GM21723 (cell line): ENCODE measurements around the gene LY6G6C.

Experiments used
- ATAC-seq: cut with Tn5 transposase; IDR thresholded peaks from one replicate; pipeline ENCODE4 v1.9.1; 2021; ENCODE audit warnings: mild to moderate bottlenecking, moderate library complexity; ENCODE audit not compliant: unreplicated experiment

Gene LY6G6C

GRCh38 chr6:31721351-31722020 is at the start of gene LY6G6C:
TSS of gene LY6G6C (minus strand) at chr6:31721746. CDS start at chr6:31721679, 67 bp downstream.
- ATAC-seq: no peak

- no peak for ATAC-seq
These were observed 49.3 kb upstream of the LY6G6C start for GRCh38 chr6:31770860-31771259.

- no peak for ATAC-seq
These were observed 48.3 kb upstream of the LY6G6C start for GRCh38 chr6:31769684-31770371.

GRCh38 chr6:31768363-31769257 is 47.1 kb upstream of the LY6G6C start:
- ATAC-seq: no peak

- no peak for ATAC-seq
These were observed 45.6 kb upstream of the LY6G6C start for GRCh38 chr6:31767096-31767645.

- no peak for ATAC-seq
These were observed 44.6 kb upstream of the LY6G6C start for GRCh38 chr6:31765910-31766794.

GRCh38 chr6:31765559-31765909 is 44.0 kb upstream of the LY6G6C start:
- no peak for ATAC-seq

- ATAC-seq: no peak
These were observed 42.7 kb upstream of the LY6G6C start for GRCh38 chr6:31764198-31764597.

GRCh38 chr6:31763619-31763940 is 42.0 kb upstream of the LY6G6C start:
- ATAC-seq: no peak

GRCh38 chr6:31762878-31763618 is 41.5 kb upstream of the LY6G6C start:
- ATAC-seq: no peak

- no peak for ATAC-seq
These were observed 40.8 kb upstream of the LY6G6C start, which contains the start of gene SAPCD1 for GRCh38 chr6:31762356-31762755. TSS of gene SAPCD1 (plus strand) at chr6:31762656. CDS start at chr6:31763055, 399 bp downstream.

GRCh38 chr6:31761343-31761742 is 39.8 kb upstream of the LY6G6C start:
- no peak for ATAC-seq

GRCh38 chr6:31760790-31761189 is 39.2 kb upstream of the LY6G6C start:
- ATAC-seq: no peak

- no peak for ATAC-seq
These were observed 36.7 kb upstream of the LY6G6C start for GRCh38 chr6:31758281-31758680.

GRCh38 chr6:31752739-31753319 is 31.3 kb upstream of the LY6G6C start:
- ATAC-seq: no peak

GRCh38 chr6:31750411-31751022 is 29.0 kb upstream of the LY6G6C start:
- ATAC-seq: no peak

- ATAC-seq: no peak
These were observed 27.9 kb upstream of the LY6G6C start for GRCh38 chr6:31749301-31750036.

- no peak for ATAC-seq
These were observed 22.9 kb upstream of the LY6G6C start for GRCh38 chr6:31744422-31744821.
